Measurements from ENCODE around the gene COL10A1. TPM values are rescaled to one million over a fixed set of nuclear protein-coding genes. Genes with fewer than 3 reads are reported as not detected.

The COL10A1 gene
- total RNA-seq, 1 experiment from 2014 or later: not detected

GRCh38 chr6:116074732-116075390 lies 51.1 kb downstream of the COL10A1 start:
- H2BK12ac ChIP-seq (ENCODE audit: insufficient read length, low read depth, low read length): no peak overlapping the region
- H2BK5ac ChIP-seq (ENCODE audit: insufficient read length, low read length): no peak overlapping the region
- no peak overlapping the region for H4K5ac ChIP-seq (ENCODE audit: insufficient read length, low read depth, low read length)
- no peak overlapping the region for H2BK15ac ChIP-seq (ENCODE audit: low read depth, low read length)
- no peaks in the 10 kb centered on the region for H3K79me2 ChIP-seq (ENCODE audit: insufficient read depth, low read length)
- H3T11ph ChIP-seq (ENCODE audit: low read length): no peak overlapping the region
- no peak overlapping the region for H3K4ac ChIP-seq (ENCODE audit: low read depth, low read length)
- H3K9ac ChIP-seq (ENCODE audit: extremely low read depth, insufficient read length, low read length): no peak overlapping the region
- H3K4me1 ChIP-seq (ENCODE audit: insufficient read depth, low read length): no peaks in the 10 kb centered on the region
- H3K27me3 ChIP-seq (ENCODE audit: insufficient read depth, low read length): no peaks in the 10 kb centered on the region
- Mint-ChIP-seq H3K4me3 (no peak overlapping the region), H3K4me1 (peaks cover under 1 to 4% of the 10 kb centered on the region in 2 experiments; a peak in 3 of 4 replicates), H3K27ac (no peak overlapping the region), H3K9me3 (no peaks in the 10 kb centered on the region), H3K36me3 (ENCODE audit: insufficient read depth in 1 of 3, low read depth in 3 of 3) (no peaks in the 10 kb centered on the region), H3K27me3 (ENCODE audit: low read depth) (no peaks in the 10 kb centered on the region)
- H3K23ac ChIP-seq (ENCODE audit: insufficient read length, low read depth, low read length): no peak overlapping the region
- TF ChIP-seq CTCF (conservative IDR thresholded peaks at IDR 0.05): no peak
- no peaks in the 10 kb centered on the region for H3K23me2 ChIP-seq (ENCODE audit: insufficient read length, low read depth, low read length, poor library complexity, severe bottlenecking)
- H3K4me2 ChIP-seq (ENCODE audit: insufficient read depth, insufficient read length, low read length): no peak overlapping the region
- H4K8ac ChIP-seq (replicated peaks; ENCODE audit: insufficient read length, low read depth, low read length): no peak overlapping the region
- H2BK20ac ChIP-seq (ENCODE audit: low read depth, low read length, poor library complexity, severe bottlenecking): no peak overlapping the region
- no peaks in the 10 kb centered on the region for H3K79me1 ChIP-seq (ENCODE audit: insufficient read depth, low read depth, low read length, poor library complexity, severe bottlenecking)
- H2BK120ac ChIP-seq (ENCODE audit: low read depth, low read length, poor library complexity, severe bottlenecking): no peak overlapping the region
- no peak overlapping the region for H3K14ac ChIP-seq (ENCODE audit: insufficient read depth, low read length)
- no peaks in the 10 kb centered on the region for H3K9me3 ChIP-seq (ENCODE audit: control insufficient read depth, low read depth, low read length)
- H3K56ac ChIP-seq (ENCODE audit: insufficient read length, low read depth, low read length): no peak overlapping the region
- WGBS (ENCODE audit: extremely low coverage, insufficient read length, low lambda C conversion rate): no CpG with 5 or more reads among the region's 2 CpGs
- H2AFZ ChIP-seq (ENCODE audit: low read length): no peak overlapping the region
- H4K20me1 ChIP-seq (ENCODE audit: control insufficient read depth, insufficient read depth, insufficient read length): no peaks in the 10 kb centered on the region
- H2AK5ac ChIP-seq (ENCODE audit: insufficient read length, low read length): no peak overlapping the region
- no peak overlapping the region for H3K18ac ChIP-seq (ENCODE audit: insufficient read length, low read depth, low read length)
- H4K91ac ChIP-seq (ENCODE audit: insufficient read length, low read depth, low read length): no peak overlapping the region
- no peak for DNase-seq
- H3K27ac ChIP-seq (ENCODE audit: insufficient read length, low read depth, low read length): no peak overlapping the region
